Measurements from ENCODE around the gene COL13A1.

GRCh38 chr10:69756279-69756678, 45.4 kb upstream of the COL13A1 start:
- no peak for TF ChIP-seq YY1 (IDR thresholded peaks at IDR 0.05; ENCODE audit: insufficient read depth, insufficient read length)
- TF ChIP-seq ZNF274 (IDR thresholded peaks at IDR 0.05; ENCODE audit: low read depth, low read length) = no peak
- TF ChIP-seq SUZ12 (IDR thresholded peaks at IDR 0.05; ENCODE audit: extremely low read depth, insufficient read depth, insufficient read length) = no peak

Data from NT2/D1 (cell line).